PC-3 (cell line): ENCODE results near the gene CNPY1. TPM values are rescaled to one million over a fixed set of nuclear protein-coding genes. Genes with fewer than 3 reads are reported as not detected.

Experiments used
- ATAC-seq: fragments of 200-7000 bp; cut with Tn5 transposase; 2 replicates; pipeline ENCODE4 v1.9.1; 2020; ENCODE audit warnings: mild to moderate bottlenecking, moderate library complexity
- BruUV-seq: library from RNA; stranded (reverse); fragments of 400-500 nt; replicated peaks from 2 replicates; lab custom pipeline; 2021; lab: Mats Ljungman, UMichigan
- CTCF ChIA-PET: fragments of 300-600 bp; sonication (Branson Sonifier 250); formaldehyde crosslinking; loops from one replicate; lab custom pipeline; 2022; ENCODE audit warnings: antibody characterized with exemption; lab: Charles Lee
- POLR2A ChIA-PET: fragments of 300-600 bp; sonication (Branson Sonifier 250); formaldehyde crosslinking; loops from one replicate; lab custom pipeline; 2022; ENCODE audit warnings: antibody characterized with exemption; ENCODE audit not compliant: unreplicated experiment; lab: Charles Lee
- DNase-seq: peaks from one replicate; pipeline ENCODE4 v3.0.0-alpha.2; 2015
- H2AFZ ChIP-seq: fragments of 300-600 bp; sonication (generic); 2 replicates; pipeline ENCODE4 v1.6.0; 2016; ENCODE audit warnings: antibody characterized with exemption, low read length
- H3F3A ChIP-seq: fragments of 300-600 bp; sonication (generic); one replicate; pipeline ENCODE4 v1.6.0; 2017; ENCODE audit warnings: antibody characterized with exemption, low read length, control low read depth, mild to moderate bottlenecking; ENCODE audit not compliant: unreplicated experiment
- H3K27ac ChIP-seq: fragments of 300-600 bp; sonication (generic); 2 replicates; pipeline ENCODE4 v1.5.1; 2016; ENCODE audit warnings: mild to moderate bottlenecking, low read length
- H3K27me3 ChIP-seq: fragments of 300-600 bp; sonication (generic); 2 replicates; pipeline ENCODE4 v1.6.1; 2016; ENCODE audit warnings: low read length, mixed read lengths
- H3K36me3 ChIP-seq: fragments of 300-600 bp; sonication (generic); 2 replicates; pipeline ENCODE4 v1.6.1; 2016; ENCODE audit warnings: low read depth, mixed run types, low read length, mixed read lengths
- H3K4me1 ChIP-seq: fragments of 300-600 bp; sonication (generic); 2 replicates; pipeline ENCODE4 v1.5.1; 2016; ENCODE audit warnings: low read length; ENCODE audit not compliant: insufficient read depth
- H3K4me2 ChIP-seq: fragments of 300-600 bp; sonication (generic); 2 replicates; pipeline ENCODE4 v1.6.0; 2016; ENCODE audit warnings: low read length
- H3K4me3 ChIP-seq: fragments of 300-600 bp; sonication (generic); 2 replicates; pipeline ENCODE4 v1.5.1; 2016; ENCODE audit warnings: mild to moderate bottlenecking, low read length, mixed read lengths
- H3K79me2 ChIP-seq: fragments of 300-600 bp; sonication (generic); 2 replicates; pipeline ENCODE4 v1.6.1; 2017; ENCODE audit warnings: low read length, mixed read lengths
- H3K9ac ChIP-seq: fragments of 300-600 bp; sonication (generic); 2 replicates; pipeline ENCODE4 v1.6.0; 2016; ENCODE audit warnings: mild to moderate bottlenecking, low read length
- H3K9me2 ChIP-seq: fragments of 300-600 bp; sonication (generic); replicated peaks from 2 replicates; pipeline ENCODE4 v1.6.1; 2016; ENCODE audit warnings: mixed run types, low read length, mixed read lengths
- H3K9me3 ChIP-seq: fragments of 300-600 bp; sonication (generic); 2 replicates; pipeline ENCODE4 v1.6.1; 2016; ENCODE audit warnings: low read length, mixed read lengths
- H4K20me1 ChIP-seq: fragments of 300-600 bp; sonication (generic); 2 replicates; pipeline ENCODE4 v1.6.1; 2016; ENCODE audit warnings: low read length, mixed read lengths
- CTCF ChIP-seq: fragments of 300-600 bp; sonication (generic); conservative IDR thresholded peaks from 2 replicates; pipeline ENCODE4 v1.5.1; 2017; ENCODE audit warnings: antibody characterized with exemption, low read depth, mild to moderate bottlenecking, low read length
- EZH2 ChIP-seq: fragments of 300-600 bp; sonication (generic); IDR thresholded peaks from one replicate; pipeline ENCODE4 v1.6.1; 2017; ENCODE audit warnings: antibody characterized with exemption, mild to moderate bottlenecking, low read length; ENCODE audit not compliant: unreplicated experiment
- EZH2phosphoT487 ChIP-seq: fragments of 300-600 bp; sonication (generic); IDR thresholded peaks from 2 replicates; pipeline ENCODE4 v1.6.1; 2018; ENCODE audit warnings: mild to moderate bottlenecking, antibody characterized with exemption, low read length, borderline replicate concordance
- intact Hi-C: fragments of 100-400 bp; cut with micrococcal nuclease; formaldehyde crosslinking; loops from 2 replicates; pipeline ENCODE4 v1.9.0; 2023
- total RNA-seq: library from RNA; depleted of rRNA; stranded (reverse); fragments of >200 nt; gene quantifications from 2 replicates; pipeline ENCODE4 v1.2.3, GENCODE V29; 2014; rRNA removed

The CNPY1 gene
- total RNA-seq, 1 experiment from 2014 or later, result not detected

GRCh38 chr7:155451840-155452239 is 94.5 kb downstream of the CNPY1 start:
- peaks cover 61% of the 10 kb centered on the region for H3K27me3 ChIP-seq
- no peak overlapping the region for H3K4me3 ChIP-seq
- H3K27ac ChIP-seq, result no peak overlapping the region
- H3K4me1 ChIP-seq, result peaks cover 8% of the 10 kb centered on the region; the same call in 1 of the 2 replicates
- no peaks in the 10 kb centered on the region for H3F3A ChIP-seq
- H3K9ac ChIP-seq, result no peak overlapping the region
- H3K79me2 ChIP-seq, result no peaks in the 10 kb centered on the region
- intact Hi-C loops, result no loop called here
- H3K36me3 ChIP-seq, result no peaks in the 10 kb centered on the region
- DNase-seq, result no peak
- no peaks in the 10 kb centered on the region for H3K9me2 ChIP-seq
- no peak overlapping the region for H3K4me2 ChIP-seq
- TF ChIP-seq EZH2phosphoT487, result no peak
- no peak for TF ChIP-seq EZH2
- no peak for TF ChIP-seq CTCF
- no peaks in the 10 kb centered on the region for H4K20me1 ChIP-seq
- H2AFZ ChIP-seq, result no peak overlapping the region
- no TSS peak for BruUV-seq
- no peaks in the 10 kb centered on the region for H3K9me3 ChIP-seq
- CTCF ChIA-PET, result no interaction called here
- ATAC-seq, result no peak
- POLR2A ChIA-PET, result no interaction called here

Other genes with a start within 250 kb of the CNPY1 start
- 83.3 and 101 TPM in 2 replicates for gene INSIG1, start 248.7 kb downstream of the CNPY1 start, total RNA-seq
- gene EN2, start 88.4 kb downstream of the CNPY1 start, total RNA-seq, result 2.3 and 2.4 TPM in 2 replicates
- gene RBM33, start 98.1 kb upstream of the CNPY1 start, total RNA-seq, result 25.3 and 31.2 TPM in 2 replicates